ENCODE data around the gene JMJD1C. TPM values are rescaled to one million over a fixed set of nuclear protein-coding genes. Genes with fewer than 3 reads are reported as not detected.

The JMJD1C gene
- total RNA-seq, 1 donor from 2014 or later, result 105 TPM

GRCh38 chr10:63323701-63324494, 141.9 kb downstream of the JMJD1C start:
- no peak for DNase-seq (ENCODE audit: extremely low spot score in 2 of 2)
- H3K36me3 ChIP-seq, result no peaks in the 10 kb centered on the region
- no peaks in the 10 kb centered on the region for H3K4me1 ChIP-seq
- H3K9me3 ChIP-seq, result no peaks in the 10 kb centered on the region
- TF ChIP-seq POLR2AphosphoS5 (IDR thresholded peaks at IDR 0.05; ENCODE audit: insufficient read depth in 1 of 2, low read depth in 1 of 2) (no peak), POLR2A (IDR thresholded peaks at IDR 0.05) (no peak), CTCF (IDR thresholded peaks at IDR 0.05) (no peak)
- no peak overlapping the region for H3K27ac ChIP-seq
- H3K27me3 ChIP-seq, result no peaks in the 10 kb centered on the region
- intact Hi-C loops (cut with DNase I), result no loop called here
- H3K4me3 ChIP-seq, result no peak overlapping the region

DNA sequence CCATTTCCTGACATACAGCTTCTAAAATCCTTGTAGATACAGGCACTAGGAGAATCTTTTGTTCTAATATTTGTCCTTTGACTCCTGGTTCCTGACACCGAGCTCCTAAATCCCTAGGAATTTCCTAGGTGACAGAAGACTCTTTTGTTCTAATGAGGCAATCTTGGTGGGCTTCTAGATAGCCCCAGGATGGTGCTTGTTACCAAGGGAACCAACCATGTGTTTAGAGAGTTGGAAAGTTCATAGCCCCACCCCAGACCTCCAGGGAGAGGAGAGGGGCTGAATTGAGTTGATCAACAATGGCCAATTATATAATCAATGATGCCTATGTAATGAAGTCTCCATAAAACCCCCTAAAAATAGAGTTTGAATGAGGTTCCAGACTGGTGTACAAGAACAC, 145.1 kb downstream of the JMJD1C start:
- TF ChIP-seq CTCF (IDR thresholded peaks at IDR 0.05) (no peak), POLR2AphosphoS5 (IDR thresholded peaks at IDR 0.05; ENCODE audit: insufficient read depth in 1 of 2, low read depth in 1 of 2) (no peak), POLR2A (IDR thresholded peaks at IDR 0.05) (no peak)
- Histone ChIP-seq H3K27me3 (no peaks in the 10 kb centered on the region), H3K27ac (no peak overlapping the region), H3K4me3 (no peak overlapping the region), H3K4me1 (no peaks in the 10 kb centered on the region), H3K9me3 (no peaks in the 10 kb centered on the region), H3K36me3 (no peaks in the 10 kb centered on the region)
- no peak for DNase-seq (ENCODE audit: extremely low spot score in 2 of 2)
- intact Hi-C loops (cut with DNase I), result no loop called here

- Histone ChIP-seq H3K27me3 (no peaks in the 10 kb centered on the region), H3K4me1 (no peaks in the 10 kb centered on the region), H3K4me3 (no peak overlapping the region), H3K36me3 (no peaks in the 10 kb centered on the region), H3K27ac (no peak overlapping the region), H3K9me3 (no peaks in the 10 kb centered on the region)
- no peak for DNase-seq (ENCODE audit: extremely low spot score in 2 of 2)
- no peak for TF ChIP-seq POLR2AphosphoS5 (IDR thresholded peaks at IDR 0.05; ENCODE audit: insufficient read depth in 1 of 2, low read depth in 1 of 2)
- no peak for TF ChIP-seq POLR2A (IDR thresholded peaks at IDR 0.05)
- intact Hi-C loops (cut with DNase I), result no loop called here
Measured at GRCh38 chr10:63319231-63319630, 146.5 kb downstream of the JMJD1C start.

GRCh38 chr10:63318491-63318890, 147.3 kb downstream of the JMJD1C start:
- intact Hi-C loops (cut with DNase I), result no loop called here
- Histone ChIP-seq H3K9me3 (no peaks in the 10 kb centered on the region), H3K27me3 (no peaks in the 10 kb centered on the region), H3K36me3 (no peaks in the 10 kb centered on the region), H3K4me1 (no peaks in the 10 kb centered on the region), H3K4me3 (no peak overlapping the region), H3K27ac (no peak overlapping the region)
- no peak for DNase-seq (ENCODE audit: extremely low spot score in 2 of 2)
- no peak for TF ChIP-seq POLR2A (IDR thresholded peaks at IDR 0.05)
- no peak for TF ChIP-seq CTCF (IDR thresholded peaks at IDR 0.05)
- TF ChIP-seq POLR2AphosphoS5 (IDR thresholded peaks at IDR 0.05; ENCODE audit: insufficient read depth in 1 of 2, low read depth in 1 of 2), result no peak

- Histone ChIP-seq H3K36me3 (no peaks in the 10 kb centered on the region), H3K4me3 (no peak overlapping the region), H3K9me3 (no peaks in the 10 kb centered on the region), H3K4me1 (no peaks in the 10 kb centered on the region), H3K27ac (no peak overlapping the region), H3K27me3 (no peaks in the 10 kb centered on the region)
- TF ChIP-seq POLR2AphosphoS5 (IDR thresholded peaks at IDR 0.05; ENCODE audit: insufficient read depth in 1 of 2, low read depth in 1 of 2) (no peak), CTCF (IDR thresholded peaks at IDR 0.05) (no peak), POLR2A (IDR thresholded peaks at IDR 0.05) (no peak)
- intact Hi-C loops (cut with DNase I), result no loop called here
- no peak for DNase-seq (ENCODE audit: extremely low spot score in 2 of 2)
Measured at GRCh38 chr10:63314020-63314419, 151.8 kb downstream of the JMJD1C start.
